ENCODE results near the gene RNF7. TPM values are rescaled to one million over a fixed set of nuclear protein-coding genes. Genes with fewer than 3 reads are reported as not detected.
"Not testable (repeated sequence)": the region's sequence is repeated elsewhere in the genome, so short reads cannot be mapped to it uniquely, and the experiment has no call there.

RNF7 gene
- total and polyA plus RNA-seq, 3 experiments from 2014 or later, result 65.9 to 139 (median 67.4) TPM

GRCh38 chr3:141788149-141788548 is 50.1 kb downstream of the RNF7 start:
- no peak for DNase-seq
- ChIA-PET POLR2A (interaction anchor here (0.6 kb wide), 1 partner anchor 33 kb away, joined by 3 read pairs; no protein-coding TSS in a partner anchor), CTCF (interaction anchor here (0.8 to 2.6 kb wide), 2 partner anchors 9 to 44 kb away, joined by 3 to 8 read pairs; no protein-coding TSS in a partner anchor)
- no peak overlapping the region for H3K4me3 Mint-ChIP-seq
- Histone ChIP-seq H3K36me3 (ENCODE audit: insufficient read depth, low read length) (no peaks in the 10 kb centered on the region), H3K27ac (ENCODE audit: low read depth, low read length) (no peak overlapping the region), H3K9me3 (ENCODE audit: low read length) (no peaks in the 10 kb centered on the region), H3K4me3 (ENCODE audit: low read length) (no peak overlapping the region), H3K4me1 (ENCODE audit: insufficient read depth, low read length) (no peaks in the 10 kb centered on the region), H3K27me3 (ENCODE audit: insufficient read depth, low read length, poor library complexity, severe bottlenecking) (no peaks in the 10 kb centered on the region)
- no peaks in the 10 kb centered on the region for H3K9me3 Mint-ChIP-seq
- H3K27ac Mint-ChIP-seq, result peak overlapping the region in 3 of 8 donors; percentile 14 to 55 (median 30)
- no peaks in the 10 kb centered on the region for H3K36me3 Mint-ChIP-seq
- H3K4me1 Mint-ChIP-seq, result peaks cover 0 to 2% (median 0%) of the 10 kb centered on the region in 3 donors
- H3K27me3 Mint-ChIP-seq, result no peaks in the 10 kb centered on the region

GRCh38 chr3:141788750-141789149 is 50.7 kb downstream of the RNF7 start:
- H3K27ac ChIP-seq (ENCODE audit: low read depth, low read length); H3K9me3 ChIP-seq (ENCODE audit: low read length); H3K36me3 Mint-ChIP-seq; H3K4me1 ChIP-seq (ENCODE audit: insufficient read depth, low read length); H3K4me1 Mint-ChIP-seq; H3K27me3 ChIP-seq (ENCODE audit: insufficient read depth, low read length, poor library complexity, severe bottlenecking); H3K9me3 Mint-ChIP-seq; H3K4me3 ChIP-seq (ENCODE audit: low read length); H3K36me3 ChIP-seq (ENCODE audit: insufficient read depth, low read length); H3K27ac Mint-ChIP-seq; H3K27me3 Mint-ChIP-seq; DNase-seq; H3K4me3 Mint-ChIP-seq: not testable (repeated sequence)
- ChIA-PET POLR2A (interaction anchor here (0.6 kb wide), 1 partner anchor 32 kb away, joined by 3 read pairs; no protein-coding TSS in a partner anchor), CTCF (interaction anchor here (0.8 to 2.6 kb wide), 2 partner anchors 8 to 44 kb away, joined by 3 to 8 read pairs; no protein-coding TSS in a partner anchor)

GRCh38 chr3:141789281-141789680 is 51.2 kb downstream of the RNF7 start:
- ChIA-PET POLR2A (no interaction called here), CTCF (interaction anchor here (2.6 kb wide), 1 partner anchor 8 kb away, joined by 8 read pairs; no protein-coding TSS in a partner anchor)
- Histone ChIP-seq H3K4me3 (ENCODE audit: low read length) (no peak overlapping the region), H3K27ac (ENCODE audit: low read depth, low read length) (no peak overlapping the region), H3K27me3 (ENCODE audit: insufficient read depth, low read length, poor library complexity, severe bottlenecking) (no peaks in the 10 kb centered on the region), H3K9me3 (ENCODE audit: low read length) (no peaks in the 10 kb centered on the region), H3K36me3 (ENCODE audit: insufficient read depth, low read length) (no peaks in the 10 kb centered on the region), H3K4me1 (ENCODE audit: insufficient read depth, low read length) (peaks cover 6% of the 10 kb centered on the region)
- no peak for DNase-seq
- Mint-ChIP-seq H3K4me1 (peaks cover 6% of the 10 kb centered on the region in 3 donors), H3K9me3 (no peaks in the 10 kb centered on the region), H3K27ac (no peak overlapping the region), H3K36me3 (no peaks in the 10 kb centered on the region), H3K4me3 (no peak overlapping the region), H3K27me3 (no peaks in the 10 kb centered on the region)

- CTCF ChIA-PET, result interaction anchor here (0.6 kb wide), 1 partner anchor 121 kb away, joined by 4 read pairs; no protein-coding TSS in a partner anchor
Measured at GRCh38 chr3:141790171-141790570, 52.1 kb downstream of the RNF7 start.

GRCh38 chr3:141792495-141792894 is 54.4 kb downstream of the RNF7 start:
- no peaks in the 10 kb centered on the region for H3K9me3 ChIP-seq (ENCODE audit: low read length)
- peaks cover 38% of the 10 kb centered on the region for H3K4me1 ChIP-seq (ENCODE audit: insufficient read depth, low read length)
- H3K9me3 Mint-ChIP-seq, result no peaks in the 10 kb centered on the region
- H3K27me3 Mint-ChIP-seq, result no peaks in the 10 kb centered on the region
- H3K36me3 Mint-ChIP-seq, result peaks cover 0 to 1% (median 0%) of the 10 kb centered on the region in 3 donors
- CTCF ChIA-PET, result interaction anchor here (1.7 kb wide), 1 partner anchor 54 kb away, joined by 6 read pairs; the partner anchor contains the start of gene RNF7
- no peak overlapping the region for H3K27ac ChIP-seq (ENCODE audit: low read depth, low read length)
- H3K36me3 ChIP-seq (ENCODE audit: insufficient read depth, low read length), result no peaks in the 10 kb centered on the region
- POLR2A ChIA-PET, result no interaction called here
- no peak overlapping the region for H3K4me3 Mint-ChIP-seq
- peak overlapping the region in 3 of 8 donors; percentile 1 to 25 (median 19) for H3K27ac Mint-ChIP-seq
- DNase-seq, result no peak
- H3K4me1 Mint-ChIP-seq, result peaks cover 37 to 38% (median 38%) of the 10 kb centered on the region in 3 donors
- H3K4me3 ChIP-seq (ENCODE audit: low read length), result no peak overlapping the region
- no peaks in the 10 kb centered on the region for H3K27me3 ChIP-seq (ENCODE audit: insufficient read depth, low read length, poor library complexity, severe bottlenecking)

More at GRCh38 chr3:141790171-141790570, 52.1 kb downstream of the RNF7 start:
- no peak overlapping the region for H3K27ac Mint-ChIP-seq
- H3K9me3 Mint-ChIP-seq, result no peaks in the 10 kb centered on the region
- H3K36me3 Mint-ChIP-seq, result no peaks in the 10 kb centered on the region
- Histone ChIP-seq H3K36me3 (ENCODE audit: insufficient read depth, low read length) (no peaks in the 10 kb centered on the region), H3K4me3 (ENCODE audit: low read length) (no peak overlapping the region), H3K27me3 (ENCODE audit: insufficient read depth, low read length, poor library complexity, severe bottlenecking) (no peaks in the 10 kb centered on the region), H3K4me1 (ENCODE audit: insufficient read depth, low read length) (peaks cover 15% of the 10 kb centered on the region), H3K9me3 (ENCODE audit: low read length) (no peaks in the 10 kb centered on the region), H3K27ac (ENCODE audit: low read depth, low read length) (no peak overlapping the region)
- DNase-seq, result no peak
- H3K4me3 Mint-ChIP-seq, result no peak overlapping the region
- POLR2A ChIA-PET, result no interaction called here
- no peaks in the 10 kb centered on the region for H3K27me3 Mint-ChIP-seq
- H3K4me1 Mint-ChIP-seq, result peaks cover 15% of the 10 kb centered on the region in 3 donors

GRCh38 chr3:141793476-141794260 is 55.6 kb downstream of the RNF7 start:
- Histone ChIP-seq H3K27me3 (ENCODE audit: insufficient read depth, low read length, poor library complexity, severe bottlenecking) (no peaks in the 10 kb centered on the region), H3K4me3 (ENCODE audit: low read length) (no peak overlapping the region), H3K4me1 (ENCODE audit: insufficient read depth, low read length) (peaks cover 50% of the 10 kb centered on the region), H3K27ac (ENCODE audit: low read depth, low read length) (no peak overlapping the region), H3K36me3 (ENCODE audit: insufficient read depth, low read length) (no peaks in the 10 kb centered on the region), H3K9me3 (ENCODE audit: low read length) (no peaks in the 10 kb centered on the region)
- POLR2A ChIA-PET, result no interaction called here
- Mint-ChIP-seq H3K4me3 (peak overlapping the region in 1 of 7 donors; percentile 37), H3K27ac (peak overlapping the region in 7 of 8 donors; percentile 12 to 98 (median 86)), H3K27me3 (no peaks in the 10 kb centered on the region), H3K9me3 (no peaks in the 10 kb centered on the region), H3K4me1 (peaks cover 49 to 50% (median 49%) of the 10 kb centered on the region in 3 donors), H3K36me3 (peaks cover 0 to 4% (median 0%) of the 10 kb centered on the region in 3 donors)
- no peak for DNase-seq
- CTCF ChIA-PET, result interaction anchor here (1.7 to 1.9 kb wide), 2 partner anchors 55 kb away, joined by 6 to 9 read pairs; partner anchors contain the start of gene RNF7

GRCh38 chr3:141795276-141795675 is 57.2 kb downstream of the RNF7 start:
- POLR2A ChIA-PET, result no interaction called here
- no peaks in the 10 kb centered on the region for H3K36me3 ChIP-seq (ENCODE audit: insufficient read depth, low read length)
- H3K36me3 Mint-ChIP-seq, result peaks cover 0 to 4% (median under 1%) of the 10 kb centered on the region in 3 donors
- H3K27me3 Mint-ChIP-seq, result no peaks in the 10 kb centered on the region
- H3K27me3 ChIP-seq (ENCODE audit: insufficient read depth, low read length, poor library complexity, severe bottlenecking), result no peaks in the 10 kb centered on the region
- DNase-seq, result no peak
- peak overlapping the region; percentile 86 to 99 (median 98) for H3K27ac Mint-ChIP-seq
- H3K4me1 Mint-ChIP-seq, result peaks cover 57 to 61% (median 59%) of the 10 kb centered on the region in 3 donors
- H3K9me3 ChIP-seq (ENCODE audit: low read length), result no peaks in the 10 kb centered on the region
- no peaks in the 10 kb centered on the region for H3K9me3 Mint-ChIP-seq
- peaks cover 54% of the 10 kb centered on the region for H3K4me1 ChIP-seq (ENCODE audit: insufficient read depth, low read length)
- CTCF ChIA-PET, result interaction anchor here (1.3 to 4.2 kb wide), 3 partner anchors 57 to 80 kb away, joined by 3 to 22 read pairs (median 9); partner anchors contain the start of gene RNF7
- H3K4me3 Mint-ChIP-seq, result peak overlapping the region in 4 of 7 donors; percentile 7 to 92 (median 52)
- H3K27ac ChIP-seq (ENCODE audit: low read depth, low read length), result no peak overlapping the region
- H3K4me3 ChIP-seq (ENCODE audit: low read length), result no peak overlapping the region

- Mint-ChIP-seq H3K27ac (peak overlapping the region; percentile 86 to 99 (median 98)), H3K4me3 (peak overlapping the region; percentile 87 to 96 (median 91)), H3K9me3 (peaks cover 0 to 2% (median 0%) of the 10 kb centered on the region in 5 donors), H3K36me3 (peaks cover 0 to 5% (median 4%) of the 10 kb centered on the region in 3 donors), H3K4me1 (peaks cover 57 to 61% (median 59%) of the 10 kb centered on the region in 3 donors), H3K27me3 (no peaks in the 10 kb centered on the region)
- H3K36me3 ChIP-seq (ENCODE audit: insufficient read depth, low read length), result no peaks in the 10 kb centered on the region
- ChIA-PET CTCF (interaction anchor here (1.3 to 4.2 kb wide), 4 partner anchors 55 to 80 kb away, joined by 3 to 22 read pairs (median 10); partner anchors contain the start of gene RNF7), POLR2A (interaction anchor here (1.4 to 2.6 kb wide), 3 partner anchors 43 to 81 kb away, joined by 4 to 31 read pairs (median 20); partner anchors contain the start of genes ATP1B3 and RNF7)
- H3K27me3 ChIP-seq (ENCODE audit: insufficient read depth, low read length, poor library complexity, severe bottlenecking), result no peaks in the 10 kb centered on the region
- H3K4me1 ChIP-seq (ENCODE audit: insufficient read depth, low read length), result peaks cover 54% of the 10 kb centered on the region
- no peak overlapping the region for H3K4me3 ChIP-seq (ENCODE audit: low read length)
- no peak for DNase-seq
- no peaks in the 10 kb centered on the region for H3K9me3 ChIP-seq (ENCODE audit: low read length)
- no peak overlapping the region for H3K27ac ChIP-seq (ENCODE audit: low read depth, low read length)
Measured at GRCh38 chr3:141795741-141796080, 57.6 kb downstream of the RNF7 start.

Measured in CD8-positive, alpha-beta memory T cell (primary cell).